ENCODE data around the gene BMP2K.
A peak's percentile ranks its signal among the peaks of the same experiment; 100 is the strongest.

BMP2K gene

GRCh38 chr4:78764498-78764961, 11.6 kb upstream of the BMP2K start:
- DNase-seq: no peak

GRCh38 chr4:78765432-78766006, 10.6 kb upstream of the BMP2K start:
- no peak for DNase-seq

GRCh38 chr4:78766026-78766425, 10.1 kb upstream of the BMP2K start:
- DNase-seq: no peak

DNA sequence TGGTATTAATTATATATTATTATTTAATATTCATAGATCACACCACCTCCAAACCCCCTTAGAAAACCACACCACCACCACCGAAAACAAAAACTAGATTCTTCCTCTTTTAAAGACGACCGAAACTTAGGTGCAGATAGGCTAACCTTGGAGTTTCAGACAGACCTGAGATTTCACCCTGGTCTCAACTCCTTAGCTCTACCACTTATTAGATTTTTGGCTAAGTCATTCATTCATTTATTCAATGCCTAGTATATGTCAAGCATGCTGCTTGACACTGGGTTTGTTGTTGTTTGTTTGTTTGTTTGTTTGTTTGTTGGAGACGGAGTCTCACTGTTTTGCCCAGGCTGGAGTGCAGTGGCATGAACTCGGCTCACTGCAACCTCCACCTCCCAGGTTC, 9.5 kb upstream of the BMP2K start:
- no peak for DNase-seq

DNA sequence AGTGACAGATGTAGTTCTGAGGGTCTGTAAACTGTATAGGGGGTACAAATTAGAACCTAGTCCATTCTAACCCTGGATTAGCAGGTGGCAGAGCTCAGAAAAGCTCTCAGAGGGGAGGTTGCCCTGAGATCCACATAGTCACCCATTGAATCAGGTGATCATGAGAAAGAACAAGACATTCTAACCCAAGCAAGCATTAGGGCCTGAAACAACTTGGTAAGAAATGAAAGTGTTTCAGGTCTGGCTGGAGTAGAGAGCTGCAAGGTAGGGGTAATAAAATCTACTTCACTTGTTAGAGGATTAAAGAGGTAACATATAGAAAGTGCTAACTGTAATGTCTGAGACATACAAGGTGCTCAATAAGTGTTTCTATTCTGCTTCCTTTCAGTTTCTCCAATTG, 8.8 kb upstream of the BMP2K start:
- DNase-seq: no peak

DNA sequence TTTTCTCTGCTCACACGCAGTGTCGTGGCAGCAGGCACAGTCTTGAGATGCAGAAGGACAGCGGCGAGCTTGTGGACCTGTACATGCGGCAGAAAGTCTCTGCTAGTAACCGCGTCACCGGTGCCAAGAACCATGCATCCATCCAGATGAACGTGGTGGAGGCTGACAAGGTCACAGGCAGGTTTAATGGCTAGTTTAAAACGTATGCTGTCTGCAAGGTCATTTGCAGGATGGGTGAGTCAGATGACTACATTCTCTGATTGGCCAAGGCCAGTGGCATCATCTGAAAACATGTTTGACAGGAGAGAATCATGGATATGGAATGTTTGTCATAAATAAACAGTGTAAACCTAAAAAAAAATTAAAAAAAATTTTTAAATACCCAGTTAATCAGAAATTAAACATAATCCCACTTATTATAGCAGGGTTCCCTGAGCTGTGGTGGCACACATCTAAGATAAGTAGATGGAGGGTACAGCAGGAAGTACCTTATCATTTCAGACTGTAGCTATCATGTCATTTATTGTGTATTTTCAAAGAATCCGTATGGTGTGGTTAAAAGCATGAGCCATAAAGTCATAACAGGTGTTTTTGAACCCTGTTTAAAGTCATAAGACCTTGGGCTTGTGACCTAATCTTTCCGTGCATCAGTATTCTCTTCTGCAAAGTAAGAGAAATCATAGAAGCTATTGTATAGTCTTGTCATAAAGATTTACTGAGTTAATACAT, 7.5 kb upstream of the BMP2K start:
- no peak for DNase-seq

DNA sequence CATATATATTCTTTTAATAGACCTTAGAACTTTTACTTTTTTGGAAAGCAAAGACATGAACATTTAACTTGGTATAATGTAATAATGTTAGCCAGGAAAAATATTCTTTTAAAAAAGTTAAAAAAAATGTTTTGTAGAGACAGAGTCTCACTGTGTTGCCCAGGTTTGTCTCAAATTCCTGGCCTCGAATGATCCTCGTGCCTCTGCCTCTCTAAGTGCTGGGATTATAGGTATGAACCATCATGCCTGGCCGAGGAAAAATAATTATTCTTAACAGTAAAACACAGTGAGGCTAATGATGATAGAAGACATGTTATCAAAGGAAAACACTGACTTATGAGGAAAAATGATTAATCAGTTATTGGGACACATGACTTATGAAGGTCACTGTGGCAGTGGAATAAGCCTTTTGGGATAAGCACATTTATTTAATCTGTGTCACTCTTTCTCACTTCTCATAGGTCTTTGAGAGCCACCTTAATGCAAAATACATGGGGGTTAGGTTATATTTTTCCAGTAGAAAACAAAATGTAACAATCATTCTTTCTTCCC, 6.0 kb upstream of the BMP2K start:
- no peak for DNase-seq

GRCh38 chr4:78772526-78773091, 3.5 kb upstream of the BMP2K start:
- DNase-seq: no peak

DNA sequence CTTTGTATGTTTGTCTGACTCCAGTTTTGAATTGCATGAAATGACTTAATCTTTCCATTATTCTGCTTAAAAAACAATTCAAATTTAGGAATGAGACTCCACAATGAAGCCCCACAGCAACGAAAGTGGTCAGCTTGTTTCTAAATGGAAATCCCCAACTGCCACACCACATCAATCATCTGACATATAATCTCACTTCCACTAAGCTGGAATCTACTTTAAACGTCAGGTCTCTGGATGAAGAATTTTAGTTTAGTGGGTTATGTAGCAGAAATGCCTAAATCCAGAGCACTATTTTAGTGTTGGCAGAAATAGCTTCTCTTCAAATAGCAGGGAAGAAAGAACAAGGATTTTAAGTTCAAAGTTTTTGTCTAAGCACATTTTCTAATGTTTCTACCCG, 1.7 kb upstream of the BMP2K start:
- DNase-seq: no peak

DNA sequence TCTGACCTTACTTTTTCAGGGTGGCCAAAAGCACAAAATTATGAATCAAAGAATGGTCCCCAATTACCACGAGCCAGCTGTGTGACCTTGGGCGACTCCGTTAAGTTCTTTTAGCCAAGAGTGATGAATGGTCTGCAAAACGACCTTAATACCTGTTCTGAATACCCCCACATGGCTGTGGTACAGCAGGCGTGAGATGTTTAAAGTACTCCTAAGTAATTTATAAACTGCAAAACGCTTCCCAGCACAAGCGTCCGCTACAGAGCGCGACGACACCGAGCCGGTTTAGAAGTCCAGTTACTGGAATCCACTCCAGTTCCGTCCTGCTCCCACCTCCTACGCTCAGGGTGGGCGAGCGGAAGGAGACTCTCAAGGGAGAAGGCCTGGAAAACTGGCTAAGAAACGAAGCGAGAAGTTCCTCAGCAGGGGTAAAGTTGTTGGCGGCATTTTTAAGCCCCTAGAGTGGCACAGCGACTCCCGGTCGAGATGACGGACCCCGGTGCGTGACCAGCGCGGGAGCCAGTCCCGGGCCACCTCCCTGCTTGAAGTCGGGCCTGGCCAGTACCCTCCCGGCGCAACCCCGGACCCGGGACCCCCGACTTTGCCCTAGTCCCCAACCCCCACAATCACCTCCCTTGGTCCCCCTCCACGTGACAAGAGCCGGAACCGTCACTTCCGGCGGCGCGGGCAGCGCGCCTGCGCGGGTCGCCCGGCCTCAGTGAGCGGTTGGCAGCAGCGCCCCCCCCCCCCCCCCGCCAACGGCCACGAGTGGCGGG, 659 bp upstream of the BMP2K start:
- peak; percentile 34 to 97 (median 90) for DNase-seq

DNA sequence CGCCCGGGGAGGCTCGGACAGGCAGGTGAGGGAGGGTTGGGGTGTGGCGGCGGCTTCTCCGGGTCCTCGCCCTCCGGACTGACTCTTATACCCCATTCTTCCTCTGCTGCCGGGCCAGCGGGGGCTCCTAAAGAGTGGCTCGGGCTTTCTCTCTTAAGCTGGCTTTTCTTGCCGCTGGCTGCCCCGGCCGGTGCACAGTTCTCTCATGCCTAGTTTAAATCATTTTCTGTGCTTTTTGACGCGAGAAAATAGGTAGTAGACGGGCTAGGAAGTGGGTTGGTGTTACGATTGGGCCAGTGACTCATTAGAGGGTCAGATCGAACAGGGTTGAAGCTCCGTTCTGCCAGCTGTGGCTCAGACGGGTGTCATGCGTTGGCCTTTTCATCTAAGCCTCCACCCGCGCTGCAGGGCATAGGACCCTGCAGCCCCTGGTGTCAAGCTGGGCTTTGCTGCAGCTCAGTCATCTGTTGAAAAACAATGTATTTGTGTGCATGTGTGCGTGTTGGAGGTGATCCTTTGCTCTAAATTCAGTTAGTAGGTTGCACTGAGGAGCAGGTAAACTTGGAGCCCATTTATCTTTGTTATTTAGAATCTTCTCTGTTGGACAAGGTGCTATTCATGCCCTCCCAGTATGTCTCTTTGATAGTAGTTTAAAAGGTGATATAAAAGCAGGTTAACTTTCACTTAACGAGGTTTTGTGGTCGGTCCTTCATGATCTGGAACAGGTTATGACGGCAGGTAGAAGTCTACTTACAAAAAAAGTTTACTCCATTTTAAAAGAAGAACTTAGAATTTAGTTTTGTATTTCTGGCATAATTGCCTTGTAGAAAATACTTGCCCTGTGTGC, 802 bp downstream of the BMP2K start:
- DNase-seq: peak in 9 of 14 donors; percentile 19 to 74 (median 46)

DNA sequence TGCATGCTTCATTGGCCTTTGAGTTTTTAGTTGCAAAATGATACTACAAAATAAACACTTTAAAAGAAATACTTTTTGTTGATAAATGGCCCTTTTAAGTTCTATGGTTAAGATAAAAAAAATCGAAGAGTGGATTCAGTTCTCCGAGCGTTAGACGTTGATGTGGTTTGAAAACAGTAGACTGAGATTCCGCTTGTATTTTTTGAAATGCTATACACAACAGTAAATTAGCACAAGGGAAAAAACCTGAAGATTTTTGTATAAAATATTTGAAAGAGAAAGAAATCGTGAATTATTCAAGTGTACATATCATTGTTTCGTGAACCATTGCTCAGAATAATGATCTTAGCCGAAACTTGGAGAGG, 1.4 kb downstream of the BMP2K start:
- no peak for DNase-seq

GRCh38 chr4:78778530-78778929, 2.4 kb downstream of the BMP2K start:
- no peak for DNase-seq

GRCh38 chr4:78779280-78779679, 3.1 kb downstream of the BMP2K start:
- DNase-seq: no peak

DNA sequence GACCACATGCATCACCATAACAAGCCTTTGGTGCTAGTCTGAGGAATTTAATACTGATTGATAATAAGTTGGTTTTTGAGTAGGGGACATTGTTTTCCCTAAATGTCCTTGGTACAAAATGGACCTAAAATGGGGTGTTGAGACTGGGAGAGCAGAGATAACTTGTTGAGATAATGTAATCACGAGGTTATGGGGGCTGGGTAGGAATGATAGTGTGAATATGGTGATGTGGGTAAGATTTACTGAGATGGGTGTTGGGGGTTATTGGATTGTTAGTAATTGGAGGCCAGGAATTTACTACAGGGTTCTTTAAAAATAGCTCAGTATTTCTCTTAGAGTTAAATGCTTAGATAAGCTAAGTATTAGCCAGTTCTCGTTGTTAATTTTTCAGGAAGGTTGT, 3.9 kb downstream of the BMP2K start:
- no peak for DNase-seq

DNA sequence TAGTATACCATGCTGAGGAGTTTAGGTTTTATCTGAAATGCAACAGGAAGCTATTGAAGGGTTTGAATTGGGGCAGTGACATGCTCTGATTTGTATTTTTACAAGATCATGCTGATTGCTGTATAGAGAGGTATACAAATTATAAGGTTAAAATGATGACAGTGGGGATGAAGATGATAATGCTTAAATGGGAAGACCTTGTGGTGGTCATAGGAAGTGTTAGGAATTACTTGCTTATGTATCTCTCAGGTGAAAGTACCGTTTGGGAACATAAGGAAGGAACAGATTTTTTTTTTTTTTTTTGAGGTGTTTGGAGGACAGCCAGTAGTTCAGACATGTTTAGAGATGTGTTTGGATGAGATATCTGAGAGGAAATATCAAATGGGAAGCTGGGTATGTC, 5.0 kb downstream of the BMP2K start:
- DNase-seq: no peak

GRCh38 chr4:78781924-78782323, 5.8 kb downstream of the BMP2K start:
- DNase-seq: no peak

GRCh38 chr4:78784236-78784865, 8.2 kb downstream of the BMP2K start:
- DNase-seq: no peak

- no peak for DNase-seq
These were observed 11.3 kb downstream of the BMP2K start for GRCh38 chr4:78787392-78788006.

- DNase-seq: no peak
These were observed 12.1 kb downstream of the BMP2K start for GRCh38 chr4:78788007-78788889.
